ENCODE measurements around the gene PHAX.

PHAX gene

GRCh38 chr5:126635585-126635984 is 34.8 kb downstream of the PHAX start:
- Histone ChIP-seq H3K4ac (ENCODE audit: low read depth in 1 of 2, low read length in 2 of 2) (no peak overlapping the region), H4K91ac (ENCODE audit: low read length) (no peak overlapping the region), H2AK5ac (ENCODE audit: low read length, severe bottlenecking) (no peak overlapping the region), H3K18ac (ENCODE audit: low read depth in 1 of 2, low read length in 2 of 2) (no peak overlapping the region), H3K4me2 (ENCODE audit: low read length, poor library complexity, severe bottlenecking) (no peak overlapping the region), H2AFZ (ENCODE audit: low read depth, low read length) (no peak overlapping the region), H3K27me3 (ENCODE audit: control insufficient read depth in 1 of 2, insufficient read depth in 1 of 2, low read length in 2 of 2) (no peaks in the 10 kb centered on the region), H3K14ac (ENCODE audit: low read length in 2 of 2) (no peak overlapping the region), H2BK15ac (ENCODE audit: low read depth, poor library complexity, severe bottlenecking) (no peak overlapping the region), H4K8ac (ENCODE audit: low read length) (no peak overlapping the region), H3K79me1 (replicated peaks; ENCODE audit: low read length, poor library complexity, severe bottlenecking) (no peaks in the 10 kb centered on the region), H2BK120ac (ENCODE audit: low read depth, low read length) (no peak overlapping the region), H3K4me1 (ENCODE audit: control insufficient read depth, insufficient read depth, low read depth, low read length) (peaks cover 2% of the 10 kb centered on the region), H3K27ac (ENCODE audit: low read length, poor library complexity, severe bottlenecking) (no peak overlapping the region), H3K23ac (ENCODE audit: low read length in 2 of 2) (no peak overlapping the region), H3K9me3 (ENCODE audit: control insufficient read depth, low read length) (no peaks in the 10 kb centered on the region), H2BK5ac (ENCODE audit: low read depth, low read length, poor library complexity, severe bottlenecking) (no peak overlapping the region), H2BK12ac (ENCODE audit: low read length in 2 of 2) (no peak overlapping the region), H3K9ac (ENCODE audit: low read length) (no peak overlapping the region), H3K36me3 (ENCODE audit: control insufficient read depth in 1 of 2, insufficient read depth in 2 of 2, low read depth in 1 of 2, low read length in 2 of 2) (no peaks in the 10 kb centered on the region), H3K4me3 (ENCODE audit: insufficient read depth in 1 of 2, low read depth in 1 of 2, low read length in 2 of 2) (no peak overlapping the region)
- DNase-seq = no peak
- WGBS = 100% methylated on average over 3 of the region's 3 CpGs

DNA sequence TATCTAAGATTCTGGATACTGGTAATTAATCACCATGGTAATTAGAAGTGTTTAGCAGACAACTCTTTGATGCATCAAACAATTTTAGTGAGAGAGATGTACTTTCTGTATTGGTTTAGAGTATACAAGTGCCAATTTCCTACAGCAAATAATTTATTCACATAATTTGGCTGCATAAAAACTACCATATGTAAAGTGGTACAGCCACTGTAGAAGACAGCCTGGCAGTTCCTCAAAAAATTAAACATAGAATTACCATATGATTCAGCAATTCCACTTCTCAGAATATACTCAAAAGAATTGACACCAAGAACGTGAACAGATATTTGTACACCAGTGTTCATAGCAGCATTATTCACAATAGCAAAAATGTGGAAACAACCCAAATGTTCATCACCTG is 36.2 kb downstream of the PHAX start:
- Histone ChIP-seq H3K23ac (ENCODE audit: low read length in 2 of 2) (no peak overlapping the region), H2BK15ac (ENCODE audit: low read depth, poor library complexity, severe bottlenecking) (no peak overlapping the region), H4K8ac (ENCODE audit: low read length) (no peak overlapping the region), H2AFZ (ENCODE audit: low read depth, low read length) (no peak overlapping the region), H3K18ac (ENCODE audit: low read depth in 1 of 2, low read length in 2 of 2) (no peak overlapping the region), H3K9me3 (ENCODE audit: control insufficient read depth, low read length) (no peaks in the 10 kb centered on the region), H2BK12ac (ENCODE audit: low read length in 2 of 2) (no peak overlapping the region), H3K4me3 (ENCODE audit: insufficient read depth in 1 of 2, low read depth in 1 of 2, low read length in 2 of 2) (no peak overlapping the region), H2BK5ac (ENCODE audit: low read depth, low read length, poor library complexity, severe bottlenecking) (no peak overlapping the region), H3K4ac (ENCODE audit: low read depth in 1 of 2, low read length in 2 of 2) (no peak overlapping the region), H2AK5ac (ENCODE audit: low read length, severe bottlenecking) (no peak overlapping the region), H3K79me1 (replicated peaks; ENCODE audit: low read length, poor library complexity, severe bottlenecking) (no peaks in the 10 kb centered on the region), H4K91ac (ENCODE audit: low read length) (no peak overlapping the region), H3K9ac (ENCODE audit: low read length) (no peak overlapping the region), H3K4me2 (ENCODE audit: low read length, poor library complexity, severe bottlenecking) (no peak overlapping the region), H3K36me3 (ENCODE audit: control insufficient read depth in 1 of 2, insufficient read depth in 2 of 2, low read depth in 1 of 2, low read length in 2 of 2) (no peaks in the 10 kb centered on the region), H2BK120ac (ENCODE audit: low read depth, low read length) (no peak overlapping the region), H3K14ac (ENCODE audit: low read length in 2 of 2) (no peak overlapping the region), H3K4me1 (ENCODE audit: control insufficient read depth, insufficient read depth, low read depth, low read length) (peaks cover under 1% of the 10 kb centered on the region), H3K27ac (ENCODE audit: low read length, poor library complexity, severe bottlenecking) (no peak overlapping the region), H3K27me3 (ENCODE audit: control insufficient read depth in 1 of 2, insufficient read depth in 1 of 2, low read length in 2 of 2) (no peaks in the 10 kb centered on the region)
- WGBS = 100% methylated on average over 1 of the region's 1 CpG
- no peak for DNase-seq

GRCh38 chr5:126640866-126641265 is 40.1 kb downstream of the PHAX start:
- no peak overlapping the region for H3K4me2 ChIP-seq (ENCODE audit: low read length, poor library complexity, severe bottlenecking)
- DNase-seq = no peak
- WGBS = 88% methylated on average over 1 of the region's 1 CpG

GRCh38 chr5:126641387-126641786 is 40.6 kb downstream of the PHAX start:
- H3K14ac ChIP-seq (ENCODE audit: low read length in 2 of 2) = no peak overlapping the region
- H4K91ac ChIP-seq (ENCODE audit: low read length) = no peak overlapping the region
- no peak overlapping the region for H2AK5ac ChIP-seq (ENCODE audit: low read length, severe bottlenecking)
- H2BK15ac ChIP-seq (ENCODE audit: low read depth, poor library complexity, severe bottlenecking) = no peak overlapping the region
- H3K9ac ChIP-seq (ENCODE audit: low read length) = no peak overlapping the region
- H3K4me2 ChIP-seq (ENCODE audit: low read length, poor library complexity, severe bottlenecking) = no peak overlapping the region
- DNase-seq = no peak
- H3K4ac ChIP-seq (ENCODE audit: low read depth in 1 of 2, low read length in 2 of 2) = no peak overlapping the region
- H3K4me1 ChIP-seq (ENCODE audit: control insufficient read depth, insufficient read depth, low read depth, low read length) = no peaks in the 10 kb centered on the region
- H3K18ac ChIP-seq (ENCODE audit: low read depth in 1 of 2, low read length in 2 of 2) = no peak overlapping the region
- H3K36me3 ChIP-seq (ENCODE audit: control insufficient read depth in 1 of 2, insufficient read depth in 2 of 2, low read depth in 1 of 2, low read length in 2 of 2) = no peaks in the 10 kb centered on the region
- no peak overlapping the region for H4K8ac ChIP-seq (ENCODE audit: low read length)
- no peak overlapping the region for H2BK120ac ChIP-seq (ENCODE audit: low read depth, low read length)
- 98% methylated on average over 5 of the region's 5 CpGs for WGBS
- H3K9me3 ChIP-seq (ENCODE audit: control insufficient read depth, low read length) = peaks cover 13% of the 10 kb centered on the region
- no peak overlapping the region for H3K4me3 ChIP-seq (ENCODE audit: insufficient read depth in 1 of 2, low read depth in 1 of 2, low read length in 2 of 2)
- no peaks in the 10 kb centered on the region for H3K27me3 ChIP-seq (ENCODE audit: control insufficient read depth in 1 of 2, insufficient read depth in 1 of 2, low read length in 2 of 2)
- H2AFZ ChIP-seq (ENCODE audit: low read depth, low read length) = no peak overlapping the region
- no peaks in the 10 kb centered on the region for H3K79me1 ChIP-seq (replicated peaks; ENCODE audit: low read length, poor library complexity, severe bottlenecking)
- no peak overlapping the region for H3K23ac ChIP-seq (ENCODE audit: low read length in 2 of 2)
- H2BK12ac ChIP-seq (ENCODE audit: low read length in 2 of 2) = no peak overlapping the region
- no peak overlapping the region for H2BK5ac ChIP-seq (ENCODE audit: low read depth, low read length, poor library complexity, severe bottlenecking)
- H3K27ac ChIP-seq (ENCODE audit: low read length, poor library complexity, severe bottlenecking) = no peak overlapping the region

More at GRCh38 chr5:126640866-126641265, 40.1 kb downstream of the PHAX start:
- Histone ChIP-seq H3K9ac (ENCODE audit: low read length) (no peak overlapping the region), H3K4me3 (ENCODE audit: insufficient read depth in 1 of 2, low read depth in 1 of 2, low read length in 2 of 2) (no peak overlapping the region), H3K9me3 (ENCODE audit: control insufficient read depth, low read length) (peaks cover 13% of the 10 kb centered on the region), H4K8ac (ENCODE audit: low read length) (no peak overlapping the region), H2BK5ac (ENCODE audit: low read depth, low read length, poor library complexity, severe bottlenecking) (no peak overlapping the region), H3K4ac (ENCODE audit: low read depth in 1 of 2, low read length in 2 of 2) (no peak overlapping the region), H3K36me3 (ENCODE audit: control insufficient read depth in 1 of 2, insufficient read depth in 2 of 2, low read depth in 1 of 2, low read length in 2 of 2) (no peaks in the 10 kb centered on the region), H2AFZ (ENCODE audit: low read depth, low read length) (no peak overlapping the region), H3K23ac (ENCODE audit: low read length in 2 of 2) (no peak overlapping the region), H2BK120ac (ENCODE audit: low read depth, low read length) (no peak overlapping the region), H3K27me3 (ENCODE audit: control insufficient read depth in 1 of 2, insufficient read depth in 1 of 2, low read length in 2 of 2) (no peaks in the 10 kb centered on the region), H3K18ac (ENCODE audit: low read depth in 1 of 2, low read length in 2 of 2) (no peak overlapping the region), H3K14ac (ENCODE audit: low read length in 2 of 2) (no peak overlapping the region), H3K27ac (ENCODE audit: low read length, poor library complexity, severe bottlenecking) (no peak overlapping the region), H4K91ac (ENCODE audit: low read length) (no peak overlapping the region), H2BK12ac (ENCODE audit: low read length in 2 of 2) (no peak overlapping the region), H2BK15ac (ENCODE audit: low read depth, poor library complexity, severe bottlenecking) (no peak overlapping the region), H3K79me1 (replicated peaks; ENCODE audit: low read length, poor library complexity, severe bottlenecking) (no peaks in the 10 kb centered on the region), H2AK5ac (ENCODE audit: low read length, severe bottlenecking) (no peak overlapping the region), H3K4me1 (ENCODE audit: control insufficient read depth, insufficient read depth, low read depth, low read length) (no peaks in the 10 kb centered on the region)
